ENCODE results near the gene TRIM29.

Gene TRIM29

DNA sequence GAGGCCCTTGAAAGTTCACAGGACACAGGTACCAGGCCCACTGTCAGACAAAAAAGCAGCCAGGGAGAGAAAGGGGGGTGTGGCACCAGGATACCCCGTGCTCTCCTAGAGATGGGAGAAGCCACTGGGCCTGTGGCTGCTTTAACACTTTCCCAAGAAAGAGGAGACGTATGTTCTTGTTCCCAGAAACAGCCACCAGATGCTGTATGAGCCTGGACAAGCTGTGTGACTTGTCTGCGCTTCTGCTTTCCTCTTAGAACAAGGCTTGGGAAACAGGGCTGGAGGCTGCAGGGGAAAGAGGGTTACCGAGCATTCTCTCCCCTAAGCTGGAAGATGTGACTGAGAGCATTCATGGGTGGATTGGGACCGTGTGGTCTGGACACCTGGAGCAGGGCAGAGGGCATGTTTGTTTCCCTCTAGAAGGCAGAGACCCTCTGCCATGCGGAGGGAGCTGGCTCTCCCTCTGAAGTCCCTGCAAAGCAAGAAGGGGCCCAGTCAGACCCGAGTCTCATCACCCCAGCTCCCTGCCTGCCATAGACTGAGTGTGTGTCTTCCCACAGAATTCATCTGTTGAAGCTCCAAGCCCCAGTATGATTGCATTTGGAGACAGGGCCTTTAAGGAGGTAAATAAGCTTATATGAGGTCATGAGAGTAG, 74.1 kb downstream of the TRIM29 start:
- no peak for DNase-seq (ENCODE audit: low read depth in 2 of 2)

GRCh38 chr11:120062561-120062930, 75.4 kb downstream of the TRIM29 start:
- DNase-seq (ENCODE audit: low read depth in 2 of 2) = no peak

DNA sequence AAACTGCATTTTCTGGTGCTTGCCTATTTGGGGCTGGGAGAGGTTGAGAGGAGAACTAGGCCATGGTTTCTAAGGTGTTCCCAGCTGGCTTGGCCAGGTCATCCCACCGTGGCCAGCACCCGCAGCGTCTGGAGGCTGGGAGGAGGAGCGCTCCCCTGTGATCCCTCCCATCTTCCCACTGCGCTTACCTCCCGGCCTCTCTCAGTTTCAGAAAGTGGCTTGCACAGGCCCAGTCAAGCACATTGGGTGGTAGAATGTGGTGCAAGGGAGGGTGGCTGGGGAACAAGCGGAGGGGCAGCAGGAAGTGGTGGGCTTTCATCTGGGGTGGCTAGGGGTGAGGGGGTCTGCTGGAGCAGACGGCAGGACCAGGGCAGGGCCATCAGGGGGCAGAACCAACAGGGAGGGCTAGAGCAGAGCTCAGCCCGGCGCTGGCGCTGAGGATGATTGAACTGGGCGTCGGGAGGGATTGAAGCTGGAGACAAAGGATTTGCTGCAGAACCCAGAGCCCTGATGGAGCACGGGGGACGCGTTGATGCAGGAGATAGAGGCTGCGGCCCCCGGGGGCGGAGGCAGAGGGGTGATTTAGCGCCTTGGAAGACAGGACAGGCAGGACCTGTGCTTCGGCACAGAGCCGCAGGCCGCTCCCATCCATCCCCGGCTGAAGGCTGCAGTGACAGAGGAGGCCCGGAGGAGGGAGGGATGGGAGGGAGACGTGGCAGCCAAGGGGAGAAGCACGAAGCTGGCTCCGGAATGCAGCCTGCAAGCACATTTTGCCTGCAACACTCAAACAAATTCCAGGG, 76.0 kb downstream of the TRIM29 start:
- no peak for DNase-seq (ENCODE audit: low read depth in 2 of 2)
